Measurements from ENCODE around the gene MYL5.
"Not testable (repeated sequence)": the region's sequence is repeated elsewhere in the genome, so short reads cannot be mapped to it uniquely, and the experiment has no call there.

The MYL5 gene

DNA sequence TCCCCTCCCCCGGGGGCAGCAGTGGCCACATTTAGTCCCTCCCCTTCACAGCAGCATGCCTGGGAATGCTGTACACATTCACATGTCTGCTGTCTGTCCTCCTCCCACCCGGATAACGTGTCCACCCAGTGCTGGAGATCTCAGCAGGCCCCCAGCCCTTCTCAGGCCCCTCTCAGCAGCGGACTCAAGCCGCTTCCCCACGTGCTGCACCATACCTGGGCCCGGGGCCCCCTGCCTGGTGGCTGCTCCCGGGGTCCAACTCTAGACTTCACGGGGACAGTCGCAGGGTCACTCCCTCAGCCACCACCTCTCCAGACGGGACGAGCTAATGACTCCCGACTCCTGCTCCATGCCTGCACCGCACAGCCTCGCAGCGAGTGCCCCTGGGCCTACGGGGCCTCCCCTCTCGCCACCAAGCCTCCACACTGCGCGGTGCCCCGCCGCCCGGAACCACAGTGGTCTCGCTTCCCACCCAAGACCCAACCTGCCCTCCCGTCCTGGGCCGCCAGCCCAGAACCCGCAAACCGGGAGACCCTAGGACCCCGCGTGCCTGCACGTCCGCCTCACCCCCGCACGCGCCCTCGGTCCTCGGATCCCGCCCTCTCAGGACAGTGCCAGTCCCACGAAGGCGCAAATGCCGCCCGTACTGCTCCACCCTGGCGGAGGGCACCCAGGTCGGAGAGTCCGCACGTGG lies 30.0 kb downstream of the MYL5 start:
- in situ Hi-C loops (cut with MboI; ENCODE audit: low sequenced_read_pairs), result no loop called here

DNA sequence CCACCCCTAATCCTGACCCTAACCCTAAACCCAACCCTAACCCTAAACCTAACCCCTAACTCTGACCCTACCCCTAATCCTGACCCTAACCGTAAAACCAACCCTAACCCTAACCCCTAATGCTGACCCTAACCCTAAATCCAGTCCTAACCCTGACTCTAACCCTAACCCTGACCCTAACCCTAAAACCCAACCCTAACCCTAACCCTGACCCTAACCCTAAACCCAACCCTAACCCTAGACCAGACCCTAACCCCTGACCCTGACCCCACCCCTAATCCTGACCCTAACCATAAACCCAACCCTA lies 30.6 kb downstream of the MYL5 start:
- in situ Hi-C loops (cut with MboI; ENCODE audit: low sequenced_read_pairs), result no loop called here

GRCh38 chr4:705278-706082 lies 31.1 kb downstream of the MYL5 start, which contains the start of gene PCGF3:
TSS of gene PCGF3 (plus strand) at chr4:705832. CDS start at chr4:733681, 27,849 bp downstream.
- in situ Hi-C loops (cut with MboI; ENCODE audit: low sequenced_read_pairs), result no loop called here

DNA sequence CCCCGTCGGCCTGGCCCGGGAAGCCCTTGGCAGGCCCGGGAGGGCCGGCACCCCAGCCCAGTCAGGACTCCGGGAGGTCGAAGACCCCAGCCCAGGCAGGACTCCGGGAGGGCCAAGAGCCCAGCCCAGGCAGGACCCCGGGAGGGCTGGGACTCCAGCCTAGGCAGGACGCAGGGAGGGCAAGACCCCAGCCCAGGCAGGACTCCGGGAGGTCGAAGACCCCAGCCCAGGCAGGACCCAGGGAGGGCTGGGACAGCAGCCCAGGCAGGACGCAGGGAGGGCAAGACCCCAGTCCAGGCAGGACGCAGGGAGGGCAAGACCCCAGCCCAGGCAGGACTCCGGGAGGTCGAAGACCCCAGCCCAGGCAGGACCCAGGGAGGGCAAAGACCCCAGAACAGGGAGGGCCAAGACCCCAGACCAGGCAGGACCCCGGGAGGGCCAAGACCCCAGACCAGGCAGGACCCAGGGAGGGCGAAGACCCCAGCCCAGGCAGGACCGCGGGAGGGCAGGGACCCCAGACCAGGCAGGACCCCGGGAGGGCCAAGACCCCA lies 31.8 kb downstream of the MYL5 start:
- in situ Hi-C loops (cut with MboI; ENCODE audit: low sequenced_read_pairs), result not testable (repeated sequence)

DNA sequence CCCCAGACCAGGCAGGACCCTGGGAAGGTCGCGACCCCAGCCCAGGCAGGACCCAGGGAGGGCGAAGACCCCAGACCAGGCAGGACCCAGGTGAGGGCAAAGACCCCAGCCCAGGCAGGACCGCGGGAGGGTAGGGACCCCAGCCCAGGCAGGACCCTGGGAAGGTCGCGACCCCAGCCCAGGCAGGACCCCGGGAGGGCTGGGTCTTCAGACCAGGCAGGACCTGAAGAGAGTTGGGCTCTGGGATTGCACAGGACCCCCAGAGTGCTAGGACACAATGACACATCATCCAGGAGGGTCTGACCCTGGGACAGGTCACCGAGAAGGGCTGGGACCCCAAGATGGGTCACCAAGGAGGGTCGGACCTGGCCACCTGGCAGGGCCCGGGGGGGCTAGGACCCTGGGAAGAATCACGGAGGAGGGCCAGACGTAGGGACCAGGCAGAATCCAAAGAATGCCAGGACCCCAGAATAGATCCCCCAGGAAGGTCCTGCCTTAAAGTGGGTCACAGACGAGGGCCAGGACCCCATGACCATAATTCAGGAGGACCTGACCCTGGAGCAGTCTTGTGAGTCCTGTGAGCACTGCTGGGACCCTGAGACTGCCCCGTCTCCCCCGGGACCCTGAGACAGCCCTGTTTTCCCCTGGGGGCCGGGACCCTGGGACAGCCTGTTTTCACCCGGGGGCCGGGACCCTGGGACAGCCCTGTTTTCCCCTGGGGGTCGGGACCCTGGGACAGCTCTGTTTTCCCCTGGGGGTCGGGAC lies 32.7 kb downstream of the MYL5 start:
- in situ Hi-C loops (cut with MboI; ENCODE audit: low sequenced_read_pairs), result no loop called here

DNA sequence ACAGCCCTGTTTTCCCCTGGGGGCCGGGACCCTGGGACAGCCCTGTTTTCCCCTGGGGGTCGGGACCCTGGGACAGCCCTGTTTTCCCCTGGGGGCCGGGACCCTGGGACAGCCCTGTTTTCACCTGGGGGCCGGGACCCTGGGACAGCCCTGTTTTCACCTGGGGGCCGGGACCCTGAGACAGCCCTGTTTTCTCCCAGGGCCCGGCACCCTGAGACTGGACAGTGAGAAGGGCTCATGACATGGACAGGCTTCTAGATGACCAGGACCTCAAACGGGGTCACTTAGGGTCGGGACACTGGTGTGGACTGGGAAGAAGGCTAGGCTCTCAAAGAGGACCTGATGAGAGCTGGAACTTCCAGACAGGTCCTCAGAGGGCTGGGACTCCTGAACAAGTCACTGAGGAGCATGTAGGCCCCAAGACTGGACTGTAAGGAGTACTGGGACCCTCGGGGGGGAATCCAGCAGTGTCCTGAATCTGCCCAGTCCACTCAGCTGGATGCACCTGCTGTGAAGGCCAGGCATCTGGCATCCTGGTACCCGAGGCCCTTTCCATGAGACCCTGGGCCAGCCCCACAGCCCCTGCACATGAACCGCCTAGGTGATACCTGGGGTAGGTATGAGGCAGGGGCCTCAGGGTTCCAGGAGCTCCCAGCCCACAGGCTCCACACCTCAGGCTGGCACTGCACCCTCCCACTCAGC lies 33.7 kb downstream of the MYL5 start:
- in situ Hi-C loops (cut with MboI; ENCODE audit: low sequenced_read_pairs), result no loop called here

GRCh38 chr4:708631-708933 lies 34.2 kb downstream of the MYL5 start:
- in situ Hi-C loops (cut with MboI; ENCODE audit: low sequenced_read_pairs), result no loop called here

GRCh38 chr4:709348-709747 lies 35.0 kb downstream of the MYL5 start:
- in situ Hi-C loops (cut with MboI; ENCODE audit: low sequenced_read_pairs), result no loop called here

- in situ Hi-C loops (cut with MboI; ENCODE audit: low sequenced_read_pairs), result no loop called here
Measured at GRCh38 chr4:710116-710515, 35.8 kb downstream of the MYL5 start.

GRCh38 chr4:710916-711315 lies 36.6 kb downstream of the MYL5 start:
- in situ Hi-C loops (cut with MboI; ENCODE audit: low sequenced_read_pairs), result no loop called here

- in situ Hi-C loops (cut with MboI; ENCODE audit: low sequenced_read_pairs), result no loop called here
Measured at GRCh38 chr4:712093-712492, 37.8 kb downstream of the MYL5 start.

- in situ Hi-C loops (cut with MboI; ENCODE audit: low sequenced_read_pairs), result no loop called here
Measured at GRCh38 chr4:712916-713632, 38.7 kb downstream of the MYL5 start.

- in situ Hi-C loops (cut with MboI; ENCODE audit: low sequenced_read_pairs), result no loop called here
Measured at GRCh38 chr4:714087-714486, 39.7 kb downstream of the MYL5 start.

DNA sequence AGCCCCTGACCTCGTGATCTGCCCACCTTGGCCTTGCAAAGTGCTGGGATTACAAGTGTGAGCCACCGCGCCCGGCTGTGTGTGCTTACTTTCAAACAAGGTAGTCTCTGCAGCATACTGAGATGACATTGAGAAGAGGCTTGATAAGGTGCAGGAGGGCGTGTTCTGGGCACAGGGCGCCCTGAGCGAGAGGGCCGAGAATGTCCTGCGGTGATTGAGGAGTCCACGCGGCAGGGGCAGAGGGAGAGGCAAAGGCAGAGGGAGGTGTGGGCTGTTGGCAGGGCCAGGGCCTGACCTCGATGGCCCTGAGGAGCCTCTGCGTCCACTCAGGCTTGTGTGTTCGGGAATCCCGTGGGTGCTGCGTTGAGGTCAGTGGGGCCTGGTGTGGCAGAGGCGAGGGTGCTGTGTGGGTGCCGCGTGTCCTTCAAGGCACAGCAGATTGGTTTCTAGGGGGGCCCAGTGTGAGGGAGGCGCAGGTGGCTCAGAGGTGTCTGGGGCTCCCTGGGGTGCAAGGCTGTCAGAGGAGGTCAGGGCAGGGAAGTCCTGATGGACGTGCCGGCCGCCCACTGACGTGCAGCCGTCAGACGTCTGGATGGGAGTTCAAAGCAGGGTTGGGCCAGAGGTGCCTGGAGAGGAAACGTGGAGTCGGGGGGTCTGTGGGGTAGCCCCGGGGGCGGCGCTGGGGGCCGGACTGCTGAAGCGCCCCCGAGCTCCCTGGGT lies 43.4 kb downstream of the MYL5 start:
- in situ Hi-C loops (cut with MboI; ENCODE audit: low sequenced_read_pairs), result no loop called here

GRCh38 chr4:718460-718859 lies 44.1 kb downstream of the MYL5 start:
- in situ Hi-C loops (cut with MboI; ENCODE audit: low sequenced_read_pairs), result no loop called here

DNA sequence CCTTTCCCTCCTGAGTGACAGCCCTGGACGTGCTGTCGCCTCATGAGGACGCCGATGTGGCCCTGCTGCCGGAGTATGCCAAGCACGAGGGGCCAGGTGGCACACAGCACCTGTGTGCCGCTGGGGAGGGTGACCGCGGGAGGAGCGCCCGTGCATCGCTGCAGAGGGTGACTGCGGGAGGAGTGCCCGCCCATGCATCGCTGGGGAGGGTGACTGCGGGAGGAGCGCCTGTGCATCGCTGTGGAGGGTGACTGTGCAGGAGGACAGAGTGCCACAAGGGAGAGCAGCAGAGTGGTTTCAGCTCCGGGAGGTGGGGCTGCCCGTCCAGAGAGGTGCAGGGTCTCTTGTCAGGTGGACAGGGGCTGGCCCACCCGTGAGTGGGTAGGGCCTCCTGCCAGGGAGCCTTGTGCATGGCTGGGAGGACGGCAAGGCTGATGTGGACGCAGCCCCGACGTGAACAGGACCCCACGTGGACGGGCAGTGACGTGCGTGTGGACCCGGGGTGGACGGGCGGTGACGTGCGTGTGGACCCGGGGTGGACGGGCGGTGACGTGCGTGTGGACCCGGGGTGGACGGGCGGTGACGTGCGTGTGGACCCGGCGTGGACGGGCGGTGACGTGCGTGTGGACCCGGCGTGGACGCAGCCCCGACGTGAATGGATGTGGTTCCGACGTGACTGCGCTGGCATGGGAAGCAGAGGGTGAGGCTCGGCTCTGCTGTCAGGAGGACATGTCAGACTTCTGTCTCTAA lies 45.9 kb downstream of the MYL5 start:
- in situ Hi-C loops (cut with MboI; ENCODE audit: low sequenced_read_pairs), result no loop called here

DNA sequence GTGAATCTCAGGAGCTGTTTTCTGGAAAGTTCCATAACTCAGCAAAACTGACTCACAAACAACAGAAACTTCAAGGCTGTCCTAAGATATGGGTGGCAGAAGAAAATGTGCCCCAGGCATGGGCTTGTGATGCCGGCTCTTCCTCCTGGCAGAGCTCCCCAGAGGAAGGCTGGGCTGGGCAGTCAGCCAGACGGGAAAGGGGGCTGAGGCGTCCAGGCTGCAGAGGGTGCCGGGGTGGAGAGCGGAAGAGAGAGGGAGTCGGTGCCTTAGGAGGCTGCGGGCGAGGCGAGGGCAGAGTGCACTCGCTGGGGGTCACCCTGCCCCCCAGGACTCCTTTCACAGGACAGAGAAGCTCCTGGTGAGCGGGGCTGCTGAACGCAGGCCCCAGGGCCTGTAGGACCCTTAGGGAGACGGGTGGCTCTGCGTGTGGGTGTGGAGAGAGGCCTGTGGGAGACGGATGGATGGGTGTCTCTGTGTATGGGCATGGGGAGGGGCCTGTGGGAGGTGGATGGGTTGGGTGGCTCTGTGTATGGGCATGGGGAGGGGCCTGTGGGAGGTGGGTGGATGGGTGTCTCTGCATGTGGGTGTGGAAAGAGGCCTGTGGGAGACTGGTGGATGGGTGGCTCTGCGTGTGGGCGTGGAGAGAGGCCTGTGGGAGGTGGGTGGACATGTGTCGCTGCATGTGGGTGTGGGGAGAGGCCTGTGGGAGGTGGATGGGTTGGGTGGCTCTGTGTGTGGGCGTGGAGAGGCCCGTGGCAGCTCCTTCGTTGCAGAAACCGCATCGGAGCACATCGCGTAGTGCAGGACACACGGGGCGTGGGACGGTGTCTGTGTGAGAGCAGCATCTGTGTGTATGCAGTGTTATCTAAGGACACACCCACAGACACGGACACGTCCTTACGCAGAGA lies 47.2 kb downstream of the MYL5 start:
- in situ Hi-C loops (cut with MboI; ENCODE audit: low sequenced_read_pairs), result no loop called here

DNA sequence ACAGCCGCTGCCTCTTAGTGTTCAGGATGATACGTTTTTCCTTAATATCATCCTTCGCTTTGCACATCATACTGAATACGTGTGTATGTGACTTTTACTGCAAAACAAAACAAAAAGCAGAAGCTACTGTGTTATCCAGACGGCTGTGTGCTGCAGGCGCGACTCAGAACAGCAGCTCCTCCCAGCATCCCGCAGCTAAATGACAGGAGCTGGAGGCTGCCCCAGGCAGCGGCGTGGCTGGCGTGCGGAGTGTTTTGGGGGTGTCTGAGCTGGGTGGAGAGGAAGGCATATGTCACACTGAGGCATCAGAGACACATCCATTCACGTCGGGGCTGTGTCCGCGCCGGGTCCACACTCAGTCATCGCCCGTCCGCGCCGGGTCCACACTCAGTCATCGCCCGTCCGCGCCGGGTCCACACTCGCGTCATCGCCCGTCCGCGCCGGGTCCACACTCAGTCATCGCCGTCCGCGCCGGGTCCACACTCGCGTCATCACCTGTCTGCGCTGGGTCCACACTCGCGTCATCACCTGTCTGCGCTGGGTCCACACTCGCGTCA lies 47.9 kb downstream of the MYL5 start:
- in situ Hi-C loops (cut with MboI; ENCODE audit: low sequenced_read_pairs), result no loop called here

Data from HL-60/S4 (cell line).